ENCODE results near the gene VEGFB. TPM values are rescaled to one million over a fixed set of nuclear protein-coding genes. Genes with fewer than 3 reads are reported as not detected.
A peak's percentile ranks its signal among the peaks of the same experiment; 100 is the strongest.

The VEGFB gene
- polyA plus RNA-seq, 2 of the 4 experiments (the other 2 are of a cell fraction) = 6.8 to 26.5 TPM

- TF ChIP-seq NFE2L2 (conservative IDR thresholded peaks at IDR 0.05; ENCODE audit: low read length) (no peak), RAD21 (conservative IDR thresholded peaks at IDR 0.05 in 1 of 2, IDR thresholded peaks at IDR 0.05 in 1 of 2) (no peak), FOSB (CRISPR knock-in tag; IDR thresholded peaks at IDR 0.05) (no peak), EP300 (IDR thresholded peaks at IDR 0.05) (no peak), PBX3 (IDR thresholded peaks at IDR 0.05) (no peak), EHMT2 (IDR thresholded peaks at IDR 0.05; ENCODE audit: low read depth) (no peak), BHLHE40 (IDR thresholded peaks at IDR 0.05; ENCODE audit: low read depth, low read length) (no peak)
- TF ChIP-seq, protein P1, sequence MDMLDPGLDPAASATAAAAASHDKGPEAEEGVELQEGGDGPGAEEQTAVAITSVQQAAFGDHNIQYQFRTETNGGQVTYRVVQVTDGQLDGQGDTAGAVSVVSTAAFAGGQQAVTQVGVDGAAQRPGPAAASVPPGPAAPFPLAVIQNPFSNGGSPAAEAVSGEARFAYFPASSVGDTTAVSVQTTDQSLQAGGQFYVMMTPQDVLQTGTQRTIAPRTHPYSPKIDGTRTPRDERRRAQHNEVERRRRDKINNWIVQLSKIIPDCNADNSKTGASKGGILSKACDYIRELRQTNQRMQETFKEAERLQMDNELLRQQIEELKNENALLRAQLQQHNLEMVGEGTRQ (IDR thresholded peaks at IDR 0.05) = no peak
- Histone ChIP-seq H3K4me1 (peaks cover 9% of the 10 kb centered on the region; the same call in 1 of the 3 replicates), H3K4me3 (no peak overlapping the region), H3K9me3 (no peaks in the 10 kb centered on the region), H3K4me2 (no peak overlapping the region), H3K27ac (peak overlapping the region in 1 of 2 experiments; percentile 34; a peak in 1 of 6 replicates)
- DNase-seq (ENCODE audit: low read depth in 1 of 2, low spot score in 1 of 2) (no peak), ATAC-seq (no peak), FAIRE-seq (no peak)
- ChIA-PET POLR2A (no interaction called here), CTCF (interaction anchor here (1.1 to 20.3 kb wide), 7 partner anchors 13 to 95 kb away, joined by 3 to 254 read pairs (median 27); partner anchors contain the start of genes CATSPERZ, DNAJC4, NUDT22 and PLCB3)
- 87% methylated on average over 24 of the region's 30 CpGs for WGBS (ENCODE audit: missing lambda C conversion rate)
Measured at GRCh38 chr11:64207256-64208085, 26.9 kb upstream of the VEGFB start.

- Histone ChIP-seq H3K4me1 (peaks cover 9% of the 10 kb centered on the region; the same call in 1 of the 3 replicates), H3K4me2 (no peak overlapping the region), H3K4me3 (no peak overlapping the region), H3K9me3 (no peaks in the 10 kb centered on the region), H3K27ac (peak overlapping the region in 1 of 2 experiments; percentile 34; a peak in 1 of 6 replicates)
- no peak for FAIRE-seq
- ATAC-seq = no peak
- ChIA-PET POLR2A (no interaction called here), CTCF (interaction anchor here (1.4 to 20.3 kb wide), 5 partner anchors 12 to 94 kb away, joined by 3 to 254 read pairs (median 29); partner anchors contain the start of genes CATSPERZ, DNAJC4, NUDT22 and PLCB3)
- WGBS (ENCODE audit: missing lambda C conversion rate) = over 99% methylated on average over 12 of the region's 23 CpGs
- DNase-seq (ENCODE audit: low read depth in 1 of 2, low spot score in 1 of 2) = no peak
- TF ChIP-seq HOXA7 (CRISPR knock-in tag; IDR thresholded peaks at IDR 0.05) (no peak), CHD2 (IDR thresholded peaks at IDR 0.05; ENCODE audit: low read length, partially characterized antibody) (no peak), SMC3 (IDR thresholded peaks at IDR 0.05) (no peak), ELK1 (IDR thresholded peaks at IDR 0.05; ENCODE audit: low read depth, low read length) (no peak), NR3C1 (IDR thresholded peaks at IDR 0.05) (no peak), EHF (CRISPR knock-in tag; IDR thresholded peaks at IDR 0.05) (no peak), ZC3H11A (IDR thresholded peaks at IDR 0.05) (no peak), POLR2AphosphoS2 (conservative IDR thresholded peaks at IDR 0.05; ENCODE audit: low read length) (no peak), SREBF2 (IDR thresholded peaks at IDR 0.05) (no peak), MAZ (IDR thresholded peaks at IDR 0.05; ENCODE audit: borderline replicate concordance, low read depth, low read length) (no peak), MAFK (IDR thresholded peaks at IDR 0.05; ENCODE audit: partially characterized antibody) (no peak), JUN (IDR thresholded peaks at IDR 0.05) (no peak; a peak in 1 of 5 replicates), ZFP36 (IDR thresholded peaks at IDR 0.05; ENCODE audit: borderline replicate concordance, partially characterized antibody) (no peak), RARB (CRISPR knock-in tag; IDR thresholded peaks at IDR 0.05) (no peak), CBX2 (IDR thresholded peaks at IDR 0.05; ENCODE audit: borderline replicate concordance, low read depth) (no peak)
- TF ChIP-seq, protein P2, sequence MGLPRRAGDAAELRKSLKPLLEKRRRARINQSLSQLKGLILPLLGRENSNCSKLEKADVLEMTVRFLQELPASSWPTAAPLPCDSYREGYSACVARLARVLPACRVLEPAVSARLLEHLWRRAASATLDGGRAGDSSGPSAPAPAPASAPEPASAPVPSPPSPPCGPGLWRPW (IDR thresholded peaks at IDR 0.05) = no peak
- TF ChIP-seq, protein P1 (IDR thresholded peaks at IDR 0.05) = no peak
Measured at GRCh38 chr11:64208086-64208795, 26.1 kb upstream of the VEGFB start.

Measured in A549 (cell line).